Lower leg skin (tissue), 4 donors: ENCODE results near the gene FBLN1. TPM values are rescaled to one million over a fixed set of nuclear protein-coding genes. Genes with fewer than 3 reads are reported as not detected.

Experiments used
- DNase-seq, 2 donors: peaks; one replicate each; pipeline ENCODE4 v3.0.0-alpha.2; 2019; ENCODE audit warnings: low spot score in 2 of 2
- H3K4me3 ChIP-seq: fragments of 200-600 bp; sonication (generic); 2 replicates; pipeline ENCODE4 v1.5.1; 2017; ENCODE audit warnings: mild to moderate bottlenecking, low read depth; ENCODE audit not compliant: poor library complexity, severe bottlenecking
- POLR2A ChIP-seq, 2 donors: fragments of 450-650 bp; IDR thresholded peaks; one replicate each; pipeline ENCODE4 v1.6.1; 2016 to 2017; ENCODE audit warnings: antibody characterized with exemption in 2 of 2, mild to moderate bottlenecking in 1 of 2, moderate library complexity in 1 of 2
- WGBS, 2 donors: methylation state at CpG; one replicate each; pipeline ENCODE4 v1.1.5; 2018; 5-methylcytosine and 5-hydroxymethylcytosine counted together
- intact Hi-C: fragments of 100-400 bp; cut with DNase I; formaldehyde crosslinking; loops from one replicate; pipeline ENCODE4 v1.15.0; 2023; ENCODE audit warnings: low total_unique reads
- total RNA-seq, 4 donors: library from RNA; depleted of rRNA; stranded (reverse); fragments of >200 nt; gene quantifications; one replicate each; pipeline ENCODE4 v1.1.0, GENCODE V29; 2016
- TF ChIP-seq, protein P1 (sequence below), 3 donors: fragments of 450-650 bp; IDR thresholded peaks; one replicate each; pipeline ENCODE4 v1.5.1; 2016; ENCODE audit warnings: antibody characterized with exemption in 3 of 3, mild to moderate bottlenecking in 3 of 3, moderate library complexity in 2 of 3

The FBLN1 gene
- total RNA-seq, 4 donors from 2014 or later: 114 to 414 (median 163) TPM

DNA sequence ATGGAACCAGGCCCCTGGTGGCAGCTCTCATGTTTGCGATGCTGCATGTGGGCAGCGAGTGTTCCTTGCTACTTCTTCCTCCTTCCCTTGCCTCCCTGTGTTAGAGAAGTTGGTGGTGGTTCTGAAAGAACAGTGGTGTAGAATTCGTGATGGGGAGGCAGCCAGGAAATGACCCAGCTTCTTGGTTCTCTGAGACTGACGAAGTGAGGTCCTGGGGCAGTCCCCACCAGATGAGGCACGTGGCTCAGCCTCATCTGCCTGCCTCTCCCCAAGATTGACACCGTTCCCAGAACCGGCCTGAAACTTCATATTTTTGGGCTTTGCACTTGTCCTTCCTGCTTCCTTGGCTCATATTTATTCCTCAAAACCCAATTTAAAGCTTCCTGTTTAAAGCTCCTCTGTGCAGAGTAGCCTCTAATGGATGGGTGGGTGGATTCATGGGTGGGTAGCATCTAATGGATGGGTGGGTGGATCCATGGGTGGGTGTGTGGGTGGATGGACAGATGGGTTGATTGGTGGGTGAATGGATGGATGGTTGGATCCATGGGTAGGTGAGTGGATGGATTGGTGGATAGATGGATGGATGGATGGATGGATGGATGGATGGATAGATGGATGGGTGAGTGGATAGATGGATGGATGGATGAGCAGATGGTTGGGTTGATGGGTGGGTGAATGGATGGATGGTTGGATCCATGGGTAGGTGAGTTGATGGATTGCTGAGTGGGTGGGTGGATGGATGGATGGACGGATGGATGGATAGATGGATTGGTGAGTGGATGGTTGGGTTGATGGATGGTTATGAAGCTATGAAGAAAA is 91.6 kb downstream of the FBLN1 start:
- TF ChIP-seq POLR2A (IDR thresholded peaks at IDR 0.05): no peak
- TF ChIP-seq, protein P1, sequence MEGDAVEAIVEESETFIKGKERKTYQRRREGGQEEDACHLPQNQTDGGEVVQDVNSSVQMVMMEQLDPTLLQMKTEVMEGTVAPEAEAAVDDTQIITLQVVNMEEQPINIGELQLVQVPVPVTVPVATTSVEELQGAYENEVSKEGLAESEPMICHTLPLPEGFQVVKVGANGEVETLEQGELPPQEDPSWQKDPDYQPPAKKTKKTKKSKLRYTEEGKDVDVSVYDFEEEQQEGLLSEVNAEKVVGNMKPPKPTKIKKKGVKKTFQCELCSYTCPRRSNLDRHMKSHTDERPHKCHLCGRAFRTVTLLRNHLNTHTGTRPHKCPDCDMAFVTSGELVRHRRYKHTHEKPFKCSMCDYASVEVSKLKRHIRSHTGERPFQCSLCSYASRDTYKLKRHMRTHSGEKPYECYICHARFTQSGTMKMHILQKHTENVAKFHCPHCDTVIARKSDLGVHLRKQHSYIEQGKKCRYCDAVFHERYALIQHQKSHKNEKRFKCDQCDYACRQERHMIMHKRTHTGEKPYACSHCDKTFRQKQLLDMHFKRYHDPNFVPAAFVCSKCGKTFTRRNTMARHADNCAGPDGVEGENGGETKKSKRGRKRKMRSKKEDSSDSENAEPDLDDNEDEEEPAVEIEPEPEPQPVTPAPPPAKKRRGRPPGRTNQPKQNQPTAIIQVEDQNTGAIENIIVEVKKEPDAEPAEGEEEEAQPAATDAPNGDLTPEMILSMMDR (IDR thresholded peaks at IDR 0.05): no peak
- DNase-seq: no peak
- no peak overlapping the region for H3K4me3 ChIP-seq
- intact Hi-C loops: no loop called here
- WGBS, 2 donors: 73 to 82% methylated on average over 8 of the region's 8 CpGs

DNA sequence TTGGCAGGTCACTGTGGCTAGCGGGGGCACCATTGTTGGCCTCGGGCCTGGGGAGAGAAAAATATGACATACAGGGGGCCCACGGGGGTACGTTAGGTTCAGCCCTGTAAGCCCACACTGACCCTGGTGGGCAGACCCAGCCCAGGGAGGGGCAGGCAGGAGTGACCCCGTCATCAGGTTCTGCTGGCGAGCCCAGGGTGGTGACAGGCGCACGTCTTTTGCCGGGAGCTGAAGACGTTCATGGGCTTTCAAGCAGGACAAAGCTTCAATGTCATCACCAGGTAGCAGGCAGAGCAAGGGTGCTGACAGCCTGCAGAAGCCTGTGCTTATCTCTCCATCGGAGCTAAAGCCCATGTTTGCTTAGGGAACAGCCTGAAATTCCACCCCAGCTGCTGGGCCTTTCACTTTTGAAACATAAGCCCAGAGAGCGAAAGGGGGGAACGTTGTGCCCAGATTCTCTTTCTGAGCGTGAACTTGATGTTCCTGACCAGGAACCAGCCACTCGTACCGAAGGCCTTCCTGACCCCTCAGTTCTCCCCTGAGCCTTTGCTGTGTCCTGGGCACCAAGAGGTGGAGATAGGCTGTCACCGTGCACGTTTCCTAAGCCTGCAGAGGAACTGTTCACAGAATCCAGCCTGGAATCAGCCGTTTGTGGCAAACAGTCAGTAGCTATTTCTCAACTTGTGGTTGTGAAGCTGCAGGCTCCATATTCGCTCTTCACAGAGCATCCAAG is 94.9 kb downstream of the FBLN1 start:
- 86% methylated on average over 20 of the region's 20 CpGs for WGBS, 2 donors
- DNase-seq: no peak
- no peak for TF ChIP-seq POLR2A (IDR thresholded peaks at IDR 0.05)
- TF ChIP-seq, protein P1 (IDR thresholded peaks at IDR 0.05): no peak
- no peak overlapping the region for H3K4me3 ChIP-seq
- intact Hi-C loops: no loop called here

DNA sequence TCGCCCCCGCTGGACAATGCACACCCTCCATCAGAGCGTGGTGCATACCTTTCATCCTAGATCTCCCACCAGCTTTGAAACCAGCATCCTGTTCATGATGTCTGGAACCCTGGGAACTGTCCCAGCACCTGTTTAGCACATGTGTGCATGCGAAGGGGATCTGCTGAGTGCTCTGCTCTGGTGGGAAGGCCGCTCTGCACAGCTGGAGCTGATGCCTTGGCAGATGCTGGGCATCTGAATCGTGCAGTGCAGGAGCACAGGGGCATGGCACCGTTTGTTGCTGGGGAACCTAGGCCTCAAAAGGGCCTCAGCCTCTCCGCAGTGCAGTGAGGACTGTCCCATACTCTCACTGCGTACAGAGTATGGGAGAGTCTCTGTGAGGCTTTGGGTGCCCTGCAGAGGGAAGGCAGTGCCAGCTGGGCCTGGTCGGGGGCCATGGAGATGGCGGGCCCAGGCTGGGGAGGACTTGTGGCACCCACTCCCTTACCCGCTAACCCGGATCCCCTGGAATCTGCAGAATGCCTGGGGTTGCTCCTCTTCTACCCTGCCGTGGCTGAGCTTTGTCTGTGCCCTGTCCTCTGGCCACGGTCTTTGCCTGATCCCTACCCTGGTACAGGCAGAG is 96.0 kb downstream of the FBLN1 start:
- no peak overlapping the region for H3K4me3 ChIP-seq
- intact Hi-C loops: no loop called here
- WGBS, 2 donors: 82 to 84% methylated on average over 13 to 14 of the region's 15 CpGs
- TF ChIP-seq POLR2A (IDR thresholded peaks at IDR 0.05): no peak
- TF ChIP-seq, protein P1 (IDR thresholded peaks at IDR 0.05): no peak
- DNase-seq: no peak

DNA sequence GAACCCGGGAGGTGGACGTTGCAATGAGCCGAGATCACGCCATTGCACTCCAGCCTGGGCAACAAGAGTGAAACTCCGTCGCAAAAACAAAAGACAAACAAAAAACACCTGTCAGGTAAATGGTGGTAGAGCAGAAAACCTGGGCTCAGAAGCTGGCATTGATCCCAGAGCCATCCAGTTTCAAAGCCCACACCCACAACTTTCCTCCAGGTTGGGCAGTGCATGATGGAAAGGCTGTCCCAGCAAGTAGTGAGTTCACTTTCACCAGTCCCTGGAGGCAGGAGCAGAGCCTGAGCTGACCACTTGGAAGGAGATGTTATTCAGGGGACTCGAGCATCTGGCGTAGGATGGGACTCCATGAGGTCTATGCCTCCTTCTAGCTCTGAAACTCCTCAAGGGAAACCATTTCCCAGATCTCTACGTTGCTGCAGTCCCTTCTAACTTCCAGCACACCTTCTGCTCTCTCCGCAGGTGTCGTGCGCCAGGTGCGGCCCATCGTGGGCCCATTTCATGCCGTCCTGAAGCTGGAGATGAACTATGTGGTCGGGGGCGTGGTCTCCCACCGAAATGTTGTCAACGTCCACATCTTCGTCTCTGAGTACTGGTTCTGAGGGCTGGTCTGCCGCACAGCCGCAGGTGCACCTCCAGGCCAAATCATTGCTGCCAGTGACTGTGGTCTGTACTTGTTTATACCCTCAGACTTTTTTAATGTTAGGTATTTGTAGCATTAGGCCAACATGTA is 97.3 kb downstream of the FBLN1 start:
- no peak for DNase-seq
- WGBS, 2 donors: 89 to 92% methylated on average over 22 of the region's 22 CpGs
- no peak overlapping the region for H3K4me3 ChIP-seq
- no peak for TF ChIP-seq POLR2A (IDR thresholded peaks at IDR 0.05)
- TF ChIP-seq, protein P1 (IDR thresholded peaks at IDR 0.05): no peak
- intact Hi-C loops: no loop called here
